Limb (tissue), 2 donors: Measurements from ENCODE around the gene BIN2.
"Not testable (repeated sequence)": the region's sequence is repeated elsewhere in the genome, so short reads cannot be mapped to it uniquely, and the experiment has no call there.

Experiments used
- DNase-seq, 2 donors: peaks; one replicate each; pipeline ENCODE4 v3.0.0-alpha.2; 2016; ENCODE audit errors: extremely low spot score in 2 of 2

BIN2 gene

GRCh38 chr12:51263341-51263740 is 60.6 kb downstream of the BIN2 start:
- no peak for DNase-seq

GRCh38 chr12:51262758-51263177 is 61.2 kb downstream of the BIN2 start:
- no peak for DNase-seq

- DNase-seq: not testable (repeated sequence)
These were observed 64.4 kb downstream of the BIN2 start for GRCh38 chr12:51259600-51259999.

GRCh38 chr12:51254536-51254935 is 69.4 kb downstream of the BIN2 start:
- DNase-seq: no peak

GRCh38 chr12:51253276-51253675 is 70.7 kb downstream of the BIN2 start:
- DNase-seq: no peak

GRCh38 chr12:51247523-51248206 is 76.3 kb downstream of the BIN2 start:
- DNase-seq: no peak

GRCh38 chr12:51246254-51246853 is 77.6 kb downstream of the BIN2 start:
- no peak for DNase-seq

- DNase-seq: no peak
These were observed 78.3 kb downstream of the BIN2 start for GRCh38 chr12:51245476-51246253.

- no peak for DNase-seq
These were observed 79.7 kb downstream of the BIN2 start for GRCh38 chr12:51244269-51244668.

GRCh38 chr12:51242876-51243275 is 81.1 kb downstream of the BIN2 start:
- DNase-seq: no peak

- no peak for DNase-seq
These were observed 81.9 kb downstream of the BIN2 start for GRCh38 chr12:51242120-51242519.

GRCh38 chr12:51240971-51241370 is 83.0 kb downstream of the BIN2 start:
- DNase-seq: no peak

GRCh38 chr12:51238510-51239334 is 85.3 kb downstream of the BIN2 start, which contains the start of gene DAZAP2:
TSS of gene DAZAP2 (plus strand) at chr12:51238826. CDS start at chr12:51238908, 82 bp downstream.
- DNase-seq: peak; percentile 94 to 96

- no peak for DNase-seq
These were observed 85.9 kb downstream of the BIN2 start for GRCh38 chr12:51238037-51238509.

GRCh38 chr12:51234530-51234929 is 89.4 kb downstream of the BIN2 start:
- no peak for DNase-seq

- DNase-seq: no peak
These were observed 91.3 kb downstream of the BIN2 start for GRCh38 chr12:51232642-51233041.
